Stomach (tissue), 9 donors: ENCODE measurements around the gene METRNL. TPM values are rescaled to one million over a fixed set of nuclear protein-coding genes. Genes with fewer than 3 reads are reported as not detected.

Experiments
- DNase-seq, 2 donors: peaks; one replicate each; pipeline versions ENCODE4 v3.0.0 to v3.0.0-alpha.2; 2013 to 2019
- H3K27ac ChIP-seq, 5 donors: fragments of 200-600 bp in 4 of 5; sonication (generic) in 4 of 5; one replicate each; pipeline ENCODE4 v1.5.1; 2013 to 2019; ENCODE audit warnings: mild to moderate bottlenecking in 1 of 5, moderate library complexity in 1 of 5
- H3K27me3 ChIP-seq, 3 donors: fragments of 200-600 bp; sonication (generic); one replicate each; pipeline ENCODE4 v1.5.1; 2017 to 2019; ENCODE audit warnings: mixed run types in 1 of 3
- H3K36me3 ChIP-seq, 4 donors: fragments of 200-600 bp; sonication (generic); 1 replicate in 3 of 4; 2 replicates in 1 of 4; pipeline ENCODE4 v1.5.1; 2016 to 2019
- H3K4me1 ChIP-seq, 4 donors: fragments of 200-600 bp; sonication (generic); one replicate each; pipeline ENCODE4 v1.5.1; 2016 to 2019
- H3K4me3 ChIP-seq, 4 donors: fragments of 200-600 bp; sonication (generic) in 3 of 4; one replicate each; pipeline ENCODE4 v1.5.1; 2016 to 2019; ENCODE audit warnings: mild to moderate bottlenecking in 1 of 4
- H3K9me3 ChIP-seq, 4 donors: fragments of 200-600 bp; sonication (generic); one replicate each; pipeline ENCODE4 v1.5.1; 2016 to 2019
- CTCF ChIP-seq, 7 experiments: fragments of 450-650 bp in 4 of 7; fragments of 200-600 bp in 3 of 7; sonication (generic) in 3 of 7; IDR thresholded peaks; one replicate each; pipeline ENCODE4 v1.5.1; 2016 to 2019; ENCODE audit warnings: antibody characterized with exemption in 7 of 7, control low read depth in 2 of 7, mild to moderate bottlenecking in 1 of 7
- EP300 ChIP-seq: sonication (generic); formaldehyde crosslinking; IDR thresholded peaks from one replicate; pipeline ENCODE4 v1.6.1; 2017; ENCODE audit warnings: antibody characterized with exemption
- POLR2A ChIP-seq, 4 donors: fragments of 450-650 bp; IDR thresholded peaks; one replicate each; pipeline ENCODE4 v1.6.1; 2016; ENCODE audit warnings: antibody characterized with exemption in 4 of 4, control low read depth in 2 of 4, mild to moderate bottlenecking in 1 of 4, moderate library complexity in 1 of 4
- POLR2AphosphoS5 ChIP-seq, 3 donors: sonication (generic); formaldehyde crosslinking; IDR thresholded peaks; one replicate each; pipeline ENCODE4 v1.6.1; 2016; ENCODE audit warnings: antibody characterized with exemption in 3 of 3
- WGBS, 5 donors: extraction: QIAGEN DNeasy Blood & Tissue Kit in 3 of 5; methylation state at CpG; one replicate each; pipeline versions ENCODE4 v1.1.5 to v1.1.7; 2013 to 2018; 5-methylcytosine and 5-hydroxymethylcytosine counted together
- intact Hi-C: fragments of 100-400 bp; cut with DNase I; formaldehyde crosslinking; loops from one replicate; pipeline ENCODE4 v1.15.1; 2023; ENCODE audit warnings: low total_unique reads
- polyA plus RNA-seq, 3 donors: library from polyadenylated mRNA; stranded (reverse); fragments of 200-250 nt; gene quantifications; one replicate each; pipeline ENCODE4 v1.2.3, GENCODE V29; 2013
- total RNA-seq, 5 donors: library from RNA; depleted of rRNA; stranded (reverse); fragments of >200 nt; gene quantifications; one replicate each; pipeline versions ENCODE4 v1.1.0 to v1.2.3, GENCODE V29; 2014 to 2016
- donor health status: healthy with polysubstance abuse.
- donor health status: Bipolar disorder and iron deficiency.
- donor health status: healthy.

The METRNL gene
- total and polyA plus RNA-seq, 8 donors, result 25.7 to 452 (median 42.5) TPM

DNA sequence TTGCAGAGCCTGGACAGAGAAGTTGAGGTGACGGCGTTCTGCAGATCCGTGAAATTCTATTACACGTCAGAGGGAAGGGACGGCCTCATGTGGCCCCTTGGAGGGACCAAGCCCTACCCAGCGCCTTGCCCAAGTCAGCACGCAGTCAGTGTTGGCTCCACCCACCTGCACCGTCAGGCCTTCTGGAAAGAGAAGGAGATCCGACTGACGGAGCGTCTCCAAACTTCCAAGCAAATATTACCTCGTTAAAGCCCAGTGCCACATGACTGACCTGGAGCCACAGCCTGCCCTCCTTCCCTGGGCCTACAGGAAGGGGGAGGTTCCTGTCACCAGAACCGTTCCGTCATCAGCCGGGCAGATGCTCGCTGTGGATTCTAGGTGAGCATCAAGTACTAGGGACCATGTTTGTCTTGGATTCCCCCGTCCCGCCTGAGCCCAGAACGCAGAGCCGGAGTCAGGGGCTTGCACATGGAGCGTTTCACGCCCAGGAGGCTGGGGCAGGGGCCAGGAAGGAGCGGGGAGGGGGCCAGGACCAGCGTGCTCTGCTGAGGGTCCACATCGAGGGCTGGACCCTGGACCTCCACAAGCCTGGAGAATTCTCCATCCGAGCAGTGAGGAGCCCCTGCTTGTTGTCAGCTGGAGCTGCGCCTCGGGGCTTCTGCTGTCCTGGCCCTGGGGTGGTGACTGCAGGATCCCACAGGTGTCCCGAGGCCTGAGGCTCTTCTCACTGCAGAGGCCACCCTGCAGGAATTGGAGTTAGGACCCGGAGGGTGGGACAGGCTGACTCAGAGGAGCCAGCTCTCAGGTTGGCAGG, 22.6 kb upstream of the METRNL start:
- no peak for TF ChIP-seq POLR2A (IDR thresholded peaks at IDR 0.05)
- TF ChIP-seq EP300, result no peak
- no peak for TF ChIP-seq POLR2AphosphoS5 (IDR thresholded peaks at IDR 0.05)
- TF ChIP-seq CTCF (IDR thresholded peaks at IDR 0.05), result no peak
- no peaks in the 10 kb centered on the region for H3K9me3 ChIP-seq
- peaks cover 11 to 39% (median 28%) of the 10 kb centered on the region in 4 donors for H3K4me1 ChIP-seq
- peak in 1 of 2 donors; percentile 21 for DNase-seq
- H3K27me3 ChIP-seq, result no peaks in the 10 kb centered on the region
- H3K4me3 ChIP-seq, result no peak overlapping the region
- H3K36me3 ChIP-seq, result no peaks in the 10 kb centered on the region
- no peak overlapping the region for H3K27ac ChIP-seq
- intact Hi-C loops, result no loop called here
- WGBS, 5 donors, result 77 to 86% (median 82%) methylated on average over 24 to 30 of the region's 30 CpGs

- intact Hi-C loops, result no loop called here
- Histone ChIP-seq H3K4me3 (no peak overlapping the region), H3K4me1 (peaks cover 6 to 34% (median 22%) of the 10 kb centered on the region in 4 donors), H3K36me3 (no peaks in the 10 kb centered on the region), H3K27me3 (no peaks in the 10 kb centered on the region), H3K27ac (no peak overlapping the region), H3K9me3 (no peaks in the 10 kb centered on the region)
- 85 to 93% (median 89%) methylated on average over 14 of the region's 14 CpGs for WGBS, 5 donors
- peak in 1 of 2 donors; percentile 23 for DNase-seq
- TF ChIP-seq EP300 (no peak), CTCF (IDR thresholded peaks at IDR 0.05) (no peak), POLR2AphosphoS5 (IDR thresholded peaks at IDR 0.05) (no peak), POLR2A (IDR thresholded peaks at IDR 0.05) (no peak)
These were observed 22.0 kb upstream of the METRNL start for GRCh38 chr17:83057397-83057761.

GRCh38 chr17:83057793-83058265, 21.6 kb upstream of the METRNL start:
- H3K4me3 ChIP-seq, result no peak overlapping the region
- no peak for DNase-seq
- intact Hi-C loops, result no loop called here
- H3K36me3 ChIP-seq, result no peaks in the 10 kb centered on the region
- no peak overlapping the region for H3K27ac ChIP-seq
- no peak for TF ChIP-seq EP300
- no peak for TF ChIP-seq POLR2A (IDR thresholded peaks at IDR 0.05)
- TF ChIP-seq CTCF (IDR thresholded peaks at IDR 0.05), result no peak
- no peak for TF ChIP-seq POLR2AphosphoS5 (IDR thresholded peaks at IDR 0.05)
- peaks cover 5 to 31% (median 20%) of the 10 kb centered on the region in 4 donors for H3K4me1 ChIP-seq
- H3K27me3 ChIP-seq, result no peaks in the 10 kb centered on the region
- H3K9me3 ChIP-seq, result no peaks in the 10 kb centered on the region
- WGBS, 5 donors, result 91 to 95% (median 94%) methylated on average over 16 to 19 of the region's 19 CpGs

- WGBS, 5 donors, result 89 to 93% (median 91%) methylated on average over 20 of the region's 20 CpGs
- Histone ChIP-seq H3K4me1 (peaks cover 0 to 26% (median 15%) of the 10 kb centered on the region in 4 donors), H3K27ac (no peak overlapping the region), H3K4me3 (no peak overlapping the region), H3K9me3 (no peaks in the 10 kb centered on the region), H3K36me3 (no peaks in the 10 kb centered on the region), H3K27me3 (no peaks in the 10 kb centered on the region)
- intact Hi-C loops, result no loop called here
- DNase-seq, result peak in 1 of 2 donors; percentile 24
- TF ChIP-seq POLR2A (IDR thresholded peaks at IDR 0.05), result no peak
- TF ChIP-seq EP300, result no peak
- no peak for TF ChIP-seq CTCF (IDR thresholded peaks at IDR 0.05)
- no peak for TF ChIP-seq POLR2AphosphoS5 (IDR thresholded peaks at IDR 0.05)
These were observed 21.1 kb upstream of the METRNL start for GRCh38 chr17:83058266-83058798.
